ENCODE data around the gene CDT1. TPM values are rescaled to one million over a fixed set of nuclear protein-coding genes. Genes with fewer than 3 reads are reported as not detected.

The CDT1 gene
- total and polyA plus RNA-seq, 10 of the 15 experiments (the other 5 are each of a cell fraction or from before 2014, with no cell fraction given): 0.50 to 87.6 (median 8.8) TPM

- peaks cover 6 to 20% of the 10 kb centered on the region in 2 experiments; a peak in 3 of 4 replicates for H3K36me3 ChIP-seq (ENCODE audit: control insufficient read depth in 2 of 2, insufficient read depth in 2 of 2, low read length in 1 of 2)
- no peak for DNase-seq (ENCODE audit: low read depth, low spot score)
- BruUV-seq (replicated peaks): no TSS peak
- H3K9me3 ChIP-seq (replicated peaks; ENCODE audit: control insufficient read depth, insufficient read depth, low read length): no peaks in the 10 kb centered on the region
- peak overlapping the region; percentile 95 for H3K27ac ChIP-seq (ENCODE audit: control insufficient read depth, insufficient read depth)
- peak overlapping the region; percentile 58 for H3K4me3 ChIP-seq
- H2AFZ ChIP-seq (ENCODE audit: control insufficient read depth, low read depth, low read length): peak overlapping the region; percentile 86
- intact Hi-C loops (cut with micrococcal nuclease; ENCODE audit: unreplicated experiment) (loop anchor here (5.0 kb wide), 2 partner anchors 45 to 160 kb away; partner anchors contain the start of genes CYBA, GALNS and TRAPPC2L), in situ Hi-C loops (cut with MboI) (no loop called here)
- ATAC-seq: no peak
- POLR2A ChIA-PET: interaction anchor here (1.0 to 4.2 kb wide), 6 partner anchors 11 to 128 kb away, joined by 3 to 30 read pairs (median 6); no protein-coding TSS in a partner anchor
- peak overlapping the region; percentile 88 for H3K9ac ChIP-seq (ENCODE audit: control insufficient read depth, insufficient read depth, low read length)
- CTCF ChIA-PET: interaction anchor here (0.7 to 2.6 kb wide), 11 partner anchors 13 to 402 kb away, joined by 3 to 19 read pairs (median 4); partner anchors contain the start of genes GALNS and TRAPPC2L
- no peaks in the 10 kb centered on the region for H4K20me1 ChIP-seq (ENCODE audit: control insufficient read depth, insufficient read depth)
- RAD21 ChIA-PET (ENCODE audit: unreplicated experiment): interaction anchor here (0.6 to 4.0 kb wide), 9 partner anchors 32 to 887 kb away, joined by 3 to 14 read pairs (median 4); partner anchors contain the start of genes CDH15, GALNS, TRAPPC2L and ZNF778
- H3K4me2 ChIP-seq (ENCODE audit: control insufficient read depth, insufficient read depth): peak overlapping the region; percentile 85
- 0 out of 2 replicates have a peak, but pooled peaks have one; percentile 22 for TF ChIP-seq DPF2 (IDR thresholded peaks at IDR 0.05)
- TF ChIP-seq RFX5 (IDR thresholded peaks at IDR 0.05; ENCODE audit: low read depth, low read length): no peak
- TF ChIP-seq HSF1 (IDR thresholded peaks at IDR 0.05; ENCODE audit: low read depth, low read length): no peak
- TF ChIP-seq IKZF1 (conservative IDR thresholded peaks at IDR 0.05): 0 out of 2 replicates have a peak, but pooled peaks have one; percentile 6
- TF ChIP-seq ZNF217 (IDR thresholded peaks at IDR 0.05): 0 out of 2 replicates have a peak, but pooled peaks have one; percentile 5
- TF ChIP-seq MLLT1 (IDR thresholded peaks at IDR 0.05): peak; percentile 75
- TF ChIP-seq ZNF24 (IDR thresholded peaks at IDR 0.05): 0 out of 2 replicates have a peak, but pooled peaks have one; percentile 1
- H3K79me2 ChIP-seq (ENCODE audit: control insufficient read depth, insufficient read depth, low read length): peaks cover 26% of the 10 kb centered on the region
- H3K27me3 ChIP-seq (replicated peaks in 1 of 2; ENCODE audit: control insufficient read depth in 2 of 2, insufficient read depth in 2 of 2, low read length in 1 of 2): no peaks in the 10 kb centered on the region
- SMC1A ChIA-PET (ENCODE audit: uncharacterized antibody, unreplicated experiment): interaction anchor here (0.7 to 1.6 kb wide), 4 partner anchors 31 to 354 kb away, joined by 3 to 4 read pairs (median 4); no protein-coding TSS in a partner anchor
- H3K4me1 ChIP-seq (ENCODE audit: control insufficient read depth, insufficient read depth, low read length): peaks cover 20% of the 10 kb centered on the region
- no peak for FAIRE-seq
- 57% methylated on average over 37 of the region's 37 CpGs for WGBS (ENCODE audit: insufficient coverage, insufficient replicate concordance, low lambda C conversion rate, missing lambda C conversion rate)
These were observed 9.1 kb downstream of the CDT1 start for GRCh38 chr16:88812513-88813268.
